ENCODE measurements around the gene RGS6. TPM values are rescaled to one million over a fixed set of nuclear protein-coding genes. Genes with fewer than 3 reads are reported as not detected.

RGS6 gene
- total and polyA plus RNA-seq, 7 donors, result 0.19 to 1.6 (median 0.42) TPM

DNA sequence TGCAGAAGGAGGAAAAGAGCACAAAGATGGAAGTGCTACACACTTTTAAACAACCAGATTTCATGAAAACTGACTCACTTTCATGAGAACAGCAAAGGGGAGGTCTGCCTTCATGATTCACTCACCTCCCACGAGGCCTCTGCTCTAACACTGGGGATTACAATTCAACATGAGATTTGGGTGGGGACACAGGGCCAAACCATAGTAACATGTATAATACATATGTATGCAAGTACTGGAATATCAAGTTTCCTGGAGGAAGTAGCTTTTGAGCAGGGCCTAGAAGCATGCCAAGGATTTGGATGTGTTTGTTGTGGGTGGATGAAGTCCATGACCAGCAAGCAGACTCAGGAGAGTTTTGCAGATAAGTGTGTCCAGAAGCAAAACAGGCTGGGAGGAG is 409.0 kb downstream of the RGS6 start:
- H3K27me3 ChIP-seq (ENCODE audit: insufficient read depth in 3 of 3, low read length in 2 of 3), result peaks cover 0 to 4% (median 0%) of the 10 kb centered on the region in 3 donors
- no peak overlapping the region for H3K27ac ChIP-seq
- no peaks in the 10 kb centered on the region for H3K4me1 ChIP-seq
- H3K36me3 ChIP-seq (ENCODE audit: insufficient read depth in 1 of 2, low read depth in 1 of 2), result no peaks in the 10 kb centered on the region
- intact Hi-C loops (cut with DNase I), result no loop called here
- ATAC-seq (no peak), DNase-seq (no peak)
- H3K9me3 ChIP-seq, result no peaks in the 10 kb centered on the region
- 53 to 63% (median 59%) methylated on average over 1 of the region's 1 CpG for WGBS, 3 donors
- no peak for TF ChIP-seq CTCF (IDR thresholded peaks at IDR 0.05)
- H3K4me3 ChIP-seq, result no peak overlapping the region

DNA sequence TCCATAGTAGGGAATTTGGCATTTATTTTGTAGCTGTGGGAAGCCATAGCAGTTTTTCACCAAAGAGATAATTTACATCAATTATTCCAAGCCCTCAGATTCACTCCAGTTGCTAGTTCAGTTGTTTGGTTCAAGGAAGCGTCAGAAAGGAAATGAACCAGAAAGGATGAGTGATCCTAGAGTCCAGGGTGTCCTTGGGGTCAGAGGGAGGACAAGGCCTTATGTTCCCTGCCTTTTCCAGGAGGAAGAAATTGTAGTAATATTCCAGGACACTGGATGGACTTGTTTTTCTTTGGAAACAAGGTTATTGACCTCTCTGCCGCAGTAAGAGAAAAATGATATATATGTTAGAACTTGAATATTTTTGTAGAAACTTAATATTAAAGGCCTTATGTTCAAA is 409.5 kb downstream of the RGS6 start:
- H3K4me3 ChIP-seq, result no peak overlapping the region
- H3K27ac ChIP-seq, result no peak overlapping the region
- no peak for TF ChIP-seq CTCF (IDR thresholded peaks at IDR 0.05)
- DNase-seq (no peak), ATAC-seq (no peak)
- no peaks in the 10 kb centered on the region for H3K36me3 ChIP-seq (ENCODE audit: insufficient read depth in 1 of 2, low read depth in 1 of 2)
- H3K4me1 ChIP-seq, result no peaks in the 10 kb centered on the region
- 70 to 83% (median 71%) methylated on average over 2 of the region's 2 CpGs for WGBS, 3 donors
- H3K9me3 ChIP-seq, result no peaks in the 10 kb centered on the region
- intact Hi-C loops (cut with DNase I), result no loop called here
- H3K27me3 ChIP-seq (ENCODE audit: insufficient read depth in 3 of 3, low read length in 2 of 3), result peaks cover 0 to 4% (median 0%) of the 10 kb centered on the region in 3 donors

DNA sequence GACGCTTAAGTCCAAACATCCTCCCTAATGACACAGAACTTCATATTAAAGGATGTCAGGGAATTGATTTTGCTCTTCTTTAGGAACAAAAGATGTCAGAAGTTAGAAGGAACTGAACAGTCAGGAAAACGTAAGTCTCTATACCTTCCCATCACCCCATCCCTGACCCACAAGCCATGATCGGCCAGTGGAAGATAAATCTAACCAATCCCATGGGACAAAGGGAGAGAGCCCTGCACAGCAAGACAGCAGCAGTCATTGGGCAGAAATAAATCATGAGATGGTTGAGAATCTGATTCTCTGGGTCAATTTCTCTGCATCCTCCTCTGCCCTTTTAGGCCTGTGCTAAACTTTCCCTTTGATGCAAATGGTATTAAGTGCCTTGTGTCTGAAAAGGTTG is 414.9 kb downstream of the RGS6 start:
- no peak overlapping the region for H3K4me3 ChIP-seq
- H3K9me3 ChIP-seq, result no peaks in the 10 kb centered on the region
- DNase-seq (no peak), ATAC-seq (no peak)
- no peak overlapping the region for H3K27ac ChIP-seq
- TF ChIP-seq CTCF (IDR thresholded peaks at IDR 0.05), result no peak
- intact Hi-C loops (cut with DNase I), result no loop called here
- no peaks in the 10 kb centered on the region for H3K36me3 ChIP-seq (ENCODE audit: insufficient read depth in 1 of 2, low read depth in 1 of 2)
- H3K27me3 ChIP-seq (ENCODE audit: insufficient read depth in 3 of 3, low read length in 2 of 3), result peaks cover 0 to 4% (median 0%) of the 10 kb centered on the region in 3 donors
- H3K4me1 ChIP-seq, result no peaks in the 10 kb centered on the region
- 52 to 63% (median 53%) methylated on average over 3 of the region's 3 CpGs for WGBS, 3 donors

DNA sequence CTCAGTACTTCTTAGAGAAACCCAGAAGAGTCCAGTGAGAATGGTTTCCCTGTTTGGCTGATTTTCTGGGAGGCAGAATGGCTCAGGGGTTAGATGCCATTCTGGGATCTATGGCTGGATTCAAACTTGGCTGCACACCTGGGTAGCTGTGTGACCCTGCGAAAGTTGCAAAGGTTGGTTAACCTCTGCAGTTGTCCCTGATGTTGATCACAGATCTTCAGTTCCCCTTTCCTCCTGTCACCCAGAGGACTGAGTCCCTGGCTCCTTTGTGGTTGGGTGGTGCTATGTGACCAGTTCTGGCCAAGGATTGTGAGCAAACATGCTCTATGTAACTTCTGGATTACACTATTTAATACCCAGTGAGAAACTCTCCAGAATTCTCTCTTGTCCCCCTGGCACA is 418.0 kb downstream of the RGS6 start:
- no peaks in the 10 kb centered on the region for H3K36me3 ChIP-seq (ENCODE audit: insufficient read depth in 1 of 2, low read depth in 1 of 2)
- DNase-seq (no peak), ATAC-seq (no peak)
- 91 to 100% (median 96%) methylated on average over 1 of the region's 1 CpG for WGBS, 3 donors
- H3K4me1 ChIP-seq, result no peaks in the 10 kb centered on the region
- H3K9me3 ChIP-seq, result no peaks in the 10 kb centered on the region
- intact Hi-C loops (cut with DNase I), result no loop called here
- H3K27ac ChIP-seq, result no peak overlapping the region
- H3K27me3 ChIP-seq (ENCODE audit: insufficient read depth in 3 of 3, low read length in 2 of 3), result peaks cover 0 to 1% (median 0%) of the 10 kb centered on the region in 3 donors
- no peak overlapping the region for H3K4me3 ChIP-seq
- TF ChIP-seq CTCF (IDR thresholded peaks at IDR 0.05), result no peak

GRCh38 chr14:72352012-72352411 is 419.8 kb downstream of the RGS6 start:
- Histone ChIP-seq H3K27ac (no peak overlapping the region), H3K4me3 (no peak overlapping the region), H3K36me3 (ENCODE audit: insufficient read depth in 1 of 2, low read depth in 1 of 2) (no peaks in the 10 kb centered on the region), H3K4me1 (no peaks in the 10 kb centered on the region), H3K27me3 (ENCODE audit: insufficient read depth in 3 of 3, low read length in 2 of 3) (no peaks in the 10 kb centered on the region), H3K9me3 (no peaks in the 10 kb centered on the region)
- WGBS, 3 donors, result 84 to 93% (median 88%) methylated on average over 2 of the region's 2 CpGs
- no peak for TF ChIP-seq CTCF (IDR thresholded peaks at IDR 0.05)
- intact Hi-C loops (cut with DNase I), result no loop called here
- DNase-seq (no peak), ATAC-seq (no peak)
